NOMO-1 treated with DMSO at 0.1 percent for 48 hours (cell line): ENCODE results near the gene RNF130.
"Not testable (repeated sequence)": the region's sequence is repeated elsewhere in the genome, so short reads cannot be mapped to it uniquely, and the experiment has no call there.

Experiments used
- DNase-seq: peaks from one replicate; lab custom pipeline; 2025; ENCODE audit not compliant: unreplicated experiment; lab: John Stamatoyannopoulos, UW

RNF130 gene

DNA sequence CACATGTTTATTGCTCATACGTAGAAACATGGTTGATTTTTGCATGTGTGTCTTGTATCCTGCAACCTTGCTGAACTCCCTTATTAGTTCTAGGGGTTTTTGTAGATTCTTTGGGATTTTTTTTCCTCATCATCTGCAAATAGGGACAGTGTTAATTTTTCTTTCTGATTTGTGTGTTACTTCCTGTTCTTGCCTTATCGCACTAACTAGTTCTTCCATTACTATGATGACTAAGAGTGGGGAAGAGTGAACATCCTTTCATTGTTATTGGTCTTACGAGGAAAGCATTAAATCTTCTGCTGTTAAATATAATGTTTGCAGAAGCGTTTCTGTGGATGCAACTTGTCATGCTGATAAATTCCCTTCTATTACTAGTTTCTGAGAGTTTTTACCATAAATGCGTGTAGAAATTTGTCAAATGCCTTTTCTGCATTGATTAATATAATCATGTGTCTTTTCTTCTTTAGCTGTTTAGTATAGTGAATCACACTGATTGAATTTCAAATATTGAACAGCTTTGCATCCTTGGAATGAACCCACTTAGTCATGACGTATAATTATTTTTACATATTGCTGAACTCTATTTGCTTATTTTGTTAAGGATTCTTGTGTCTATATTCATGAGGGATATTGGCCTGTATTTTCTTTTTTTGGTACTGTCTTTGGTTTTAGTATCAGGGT is 32.1 kb upstream of the RNF130 start:
- no peak for DNase-seq

GRCh38 chr5:180102636-180103035 is 31.1 kb upstream of the RNF130 start:
- no peak for DNase-seq

DNA sequence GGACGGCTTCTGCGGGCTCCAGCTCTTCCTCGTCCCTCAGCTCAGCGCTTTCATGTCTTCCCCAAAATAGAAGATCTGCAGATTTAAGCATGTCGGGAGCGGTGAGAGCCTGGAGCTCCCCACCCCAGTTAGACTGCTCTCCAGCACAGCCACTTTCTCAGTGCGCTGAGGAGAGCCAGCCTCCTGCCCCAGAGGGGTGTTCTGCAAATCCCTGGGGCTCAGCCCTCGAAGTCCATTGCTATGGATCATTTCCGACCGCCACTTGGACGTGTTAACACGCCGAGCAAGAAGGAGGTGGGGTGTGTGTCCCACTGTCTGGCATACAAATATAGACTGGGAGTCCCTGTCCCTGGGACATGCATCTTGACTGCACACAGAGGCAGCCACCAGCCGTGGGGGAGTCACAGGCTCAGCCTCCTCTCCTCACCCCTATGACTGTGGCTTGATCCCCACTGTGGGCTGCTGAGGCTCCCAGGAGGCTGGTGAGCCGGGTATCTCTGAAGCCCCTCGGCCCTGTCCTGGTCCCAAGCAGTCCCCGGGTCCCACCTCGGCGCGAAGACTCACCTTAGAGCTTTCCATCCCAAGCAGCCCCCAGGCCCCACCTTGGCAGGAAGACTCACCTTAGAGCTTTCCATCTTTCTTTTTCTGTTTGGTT is 30.0 kb upstream of the RNF130 start:
- DNase-seq, result no peak

DNA sequence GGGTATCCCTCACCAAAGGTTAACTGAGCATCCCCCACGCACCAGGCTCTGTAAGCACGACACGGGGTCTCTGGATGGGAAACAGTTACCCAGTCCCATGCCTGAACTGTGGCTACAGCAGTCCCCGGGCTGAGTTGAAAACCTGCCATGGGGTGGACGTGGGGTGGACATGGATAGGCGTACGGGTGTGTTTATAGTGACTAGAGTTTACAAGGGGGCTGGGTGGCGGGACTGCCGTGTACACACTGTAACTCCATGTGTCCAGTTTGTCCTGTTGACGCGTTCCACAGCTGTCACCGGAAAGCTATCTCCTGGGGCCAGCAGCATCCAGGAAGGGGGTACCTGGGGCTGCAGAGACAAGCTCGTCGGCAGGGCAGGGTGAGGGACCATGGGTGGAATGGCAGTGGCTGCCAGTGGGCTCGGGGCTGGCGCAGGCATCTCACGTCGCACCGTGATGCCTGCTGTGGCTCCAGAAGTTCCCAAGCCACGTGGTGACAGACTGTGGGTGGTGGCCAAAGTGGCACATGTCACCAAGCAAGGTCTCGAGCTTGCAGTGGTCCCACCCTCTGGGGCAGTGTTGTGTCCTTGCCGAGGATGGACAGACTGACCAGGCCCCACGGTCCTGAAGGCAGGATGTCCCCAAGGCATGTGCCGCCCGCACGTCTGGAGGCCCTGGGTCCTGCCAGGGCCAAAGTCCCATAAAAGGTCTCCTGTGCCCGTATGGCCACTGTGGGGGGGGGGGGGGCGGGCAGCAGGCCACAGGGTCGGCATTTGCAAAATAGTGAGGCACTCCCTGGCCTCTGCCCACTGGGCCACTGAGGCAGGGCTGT is 29.3 kb upstream of the RNF130 start:
- DNase-seq, result no peak

DNA sequence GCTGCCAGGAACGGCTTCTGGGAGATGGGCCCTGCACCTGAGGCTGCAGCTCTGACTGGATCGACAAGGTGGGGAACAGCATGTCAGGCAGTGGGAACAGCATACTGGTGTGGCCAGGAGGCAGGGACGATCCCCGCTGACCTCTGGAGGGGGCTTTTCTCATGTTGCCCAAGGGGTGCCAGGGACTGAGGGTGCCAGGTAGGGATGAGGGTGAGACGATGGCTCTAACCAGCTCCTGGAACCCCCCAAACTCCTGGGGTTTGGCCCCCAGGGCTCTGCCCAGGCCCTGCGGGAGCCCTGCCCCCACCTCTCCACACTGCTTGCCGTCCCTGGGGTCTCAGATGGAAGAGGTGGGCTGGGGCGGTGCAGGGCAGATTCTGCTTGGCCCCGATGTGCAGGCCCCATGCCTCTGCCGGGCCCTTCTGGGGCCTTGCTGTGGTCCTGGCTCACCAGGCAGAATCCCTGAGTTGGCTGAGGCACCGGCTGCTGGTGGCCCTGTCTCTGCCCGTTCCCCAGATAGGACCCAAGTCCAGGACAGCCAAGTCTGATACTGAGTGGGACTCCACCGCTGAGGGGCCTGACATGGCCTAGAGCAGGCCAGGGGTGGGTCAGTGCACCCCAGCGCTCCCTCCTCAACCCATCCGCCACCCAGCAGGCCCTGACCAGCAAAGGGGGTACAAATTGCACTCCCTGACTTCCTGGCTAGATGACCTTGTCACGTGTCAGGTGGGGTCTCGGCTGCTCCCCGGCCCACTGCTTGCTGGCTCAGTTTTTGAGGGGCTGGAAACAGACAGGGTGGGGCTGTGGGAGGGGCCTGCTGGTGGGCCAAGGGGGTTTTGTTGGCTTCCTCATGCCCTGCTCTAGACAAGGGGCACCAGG is 28.4 kb upstream of the RNF130 start:
- no peak for DNase-seq

DNA sequence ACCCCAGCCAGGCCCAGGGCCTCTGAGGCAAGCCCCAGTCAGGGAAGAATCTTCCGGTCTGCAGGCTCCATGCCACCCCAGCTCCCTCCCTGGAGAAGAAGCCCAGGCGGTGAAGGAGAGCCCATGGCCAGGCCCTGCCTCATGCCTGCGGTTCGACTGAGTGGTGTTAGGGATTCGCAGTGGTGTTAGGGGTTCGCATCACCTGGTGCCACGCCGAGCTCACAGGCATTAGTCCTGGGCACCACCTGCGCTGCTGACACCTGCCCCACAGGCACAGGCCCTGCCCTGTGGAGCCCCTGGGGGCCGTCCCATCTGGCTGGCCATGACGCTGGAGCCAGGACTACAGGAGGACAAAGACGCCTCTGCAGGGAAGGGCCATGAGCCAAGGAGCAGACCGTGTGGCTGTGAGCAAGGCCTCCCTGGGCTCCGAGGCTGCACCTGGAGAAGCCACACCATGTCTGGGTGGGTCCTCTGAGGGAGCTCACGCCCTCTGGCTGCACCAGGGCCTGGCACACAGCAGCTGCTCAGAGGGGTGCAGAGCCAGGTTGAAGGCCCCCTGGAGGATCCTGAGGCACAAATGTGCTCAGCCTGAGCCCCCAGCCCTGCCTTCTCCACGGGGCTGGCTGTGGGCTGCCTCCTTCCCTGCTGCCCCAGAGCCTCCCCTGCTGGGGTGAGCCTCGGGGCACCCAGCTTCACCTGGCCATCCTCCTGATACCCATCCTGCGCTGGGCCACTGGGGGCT is 27.6 kb upstream of the RNF130 start:
- no peak for DNase-seq

DNA sequence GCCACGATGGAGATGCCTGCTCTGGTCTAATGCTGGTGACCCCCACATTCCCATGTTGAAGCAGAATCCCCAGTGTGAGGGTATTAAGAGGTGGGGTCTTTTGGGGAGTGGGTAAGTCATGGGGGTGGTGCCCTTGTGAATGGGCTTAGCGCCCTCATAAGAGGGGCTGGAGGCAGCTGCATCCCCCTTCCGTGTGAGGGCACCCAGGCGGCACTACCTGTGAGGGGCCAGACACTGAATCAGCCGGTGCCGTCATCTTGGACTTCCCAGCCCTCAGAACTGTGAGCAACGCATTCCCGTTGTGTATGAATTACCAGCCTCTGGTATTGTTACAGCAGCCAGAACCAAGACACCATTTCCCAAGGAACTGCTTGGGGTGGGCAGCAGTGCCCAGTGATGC is 27.0 kb upstream of the RNF130 start:
- DNase-seq, result no peak

DNA sequence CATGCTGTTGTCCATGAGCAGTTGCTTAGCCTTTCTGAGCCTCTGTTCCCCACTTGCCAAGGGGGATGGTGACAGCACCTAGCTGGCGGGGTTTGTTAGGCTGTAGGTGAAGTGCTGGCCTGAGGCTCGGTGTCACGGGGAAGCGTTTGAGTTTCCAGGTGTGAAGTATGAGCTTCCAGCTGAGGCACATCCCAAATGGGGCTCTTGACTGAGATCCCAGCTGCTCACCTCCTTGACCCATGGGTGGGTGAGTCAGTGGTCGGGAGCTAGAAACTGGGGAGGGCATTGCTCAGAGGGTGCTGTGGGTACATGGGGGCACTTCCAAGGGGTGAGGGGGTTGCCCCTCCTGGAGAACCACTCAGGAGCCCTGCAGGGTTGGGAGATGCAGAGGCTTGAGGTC is 26.4 kb upstream of the RNF130 start:
- no peak for DNase-seq

DNA sequence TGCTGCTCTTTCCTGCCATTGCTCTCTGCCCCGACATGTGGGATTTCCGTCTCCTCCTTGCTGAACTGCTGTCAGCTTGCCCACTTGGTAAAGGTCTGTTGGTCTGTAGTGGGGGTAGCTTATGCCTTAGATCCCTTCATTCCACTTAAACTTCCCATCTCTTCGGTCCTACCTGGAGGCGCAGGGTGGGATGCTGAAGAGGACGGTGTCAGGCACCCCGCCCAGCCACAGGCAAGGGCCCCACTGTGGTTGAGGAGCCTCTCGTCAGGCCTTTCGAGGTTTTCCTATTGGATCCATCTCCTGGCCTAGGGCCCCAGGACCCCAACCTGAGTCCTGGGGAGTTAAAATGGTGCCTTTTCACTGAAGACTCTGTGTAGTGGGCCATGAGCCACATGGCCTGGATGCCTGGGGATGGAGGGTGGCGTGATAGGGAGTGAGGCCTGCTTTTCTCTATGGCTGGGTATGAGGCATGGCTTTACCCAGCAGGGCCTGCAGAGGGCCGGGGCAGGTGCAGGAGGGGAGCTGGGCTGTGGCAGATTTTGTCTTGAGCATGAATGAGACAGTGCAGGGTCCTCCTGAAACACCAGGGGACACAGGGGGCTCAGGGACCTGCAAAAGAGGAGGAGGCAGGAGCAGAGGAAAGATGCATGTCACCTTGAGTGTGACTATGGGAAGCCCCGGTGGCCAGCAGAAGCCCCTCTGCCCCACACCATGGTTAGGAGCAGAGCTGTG is 25.8 kb upstream of the RNF130 start:
- no peak for DNase-seq

DNA sequence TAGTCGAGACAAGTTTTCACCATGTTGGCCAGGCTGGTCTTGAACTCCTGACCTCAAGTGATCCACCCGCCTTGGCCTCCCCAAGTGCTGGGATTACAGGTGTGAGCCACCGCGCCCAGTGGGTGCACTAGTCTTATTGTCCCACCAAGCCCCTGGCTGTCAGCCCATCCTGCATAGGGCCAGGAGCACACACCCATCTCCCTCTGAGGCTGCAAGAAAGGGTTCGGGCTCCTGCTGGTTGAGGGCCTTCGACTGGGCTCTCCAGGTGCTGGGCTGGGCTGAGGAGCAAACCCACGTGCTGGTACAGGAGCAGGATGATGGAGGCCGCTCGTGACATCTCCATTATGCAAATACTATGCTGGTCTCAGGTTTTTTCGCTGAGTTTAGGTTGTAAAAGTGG is 25.1 kb upstream of the RNF130 start:
- no peak for DNase-seq

GRCh38 chr5:180095545-180095944 is 24.0 kb upstream of the RNF130 start:
- DNase-seq, result no peak

DNA sequence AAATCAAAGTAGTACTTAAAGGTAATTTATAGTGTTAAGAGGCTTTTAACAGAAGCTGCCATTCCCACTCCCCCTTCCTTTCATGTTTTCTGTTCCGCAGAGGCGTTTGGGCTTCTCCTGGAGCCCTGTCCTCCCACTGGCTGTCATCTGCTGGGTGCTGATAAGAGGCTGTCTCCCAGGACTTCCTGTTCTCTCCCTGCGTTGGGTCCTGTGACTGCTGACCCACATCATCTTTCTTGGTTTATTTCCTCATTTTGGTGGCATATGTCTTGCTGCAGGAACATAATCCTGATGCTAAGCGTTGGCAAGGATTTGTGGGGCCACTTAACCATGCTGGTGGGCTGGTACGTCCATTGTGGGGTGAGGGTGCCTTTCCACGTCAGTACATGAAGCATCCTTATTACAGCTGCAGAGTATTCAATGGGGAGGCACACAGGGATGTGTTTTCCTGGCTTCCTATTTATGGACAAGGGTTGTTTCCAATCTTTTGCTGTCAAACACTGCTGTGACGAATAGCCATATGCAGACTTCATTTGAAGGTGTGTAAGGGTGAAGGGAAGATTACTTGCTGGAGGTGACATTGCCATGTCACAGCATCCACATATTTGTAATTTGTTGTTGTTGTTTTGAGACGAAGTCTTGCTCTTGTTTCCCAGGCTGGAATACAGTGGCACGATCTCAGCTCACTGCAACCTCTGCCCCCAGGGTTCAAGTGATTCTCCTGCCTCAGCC is 22.3 kb upstream of the RNF130 start:
- peak; percentile 38 for DNase-seq

GRCh38 chr5:180093241-180093640 is 21.7 kb upstream of the RNF130 start:
- DNase-seq, result no peak

DNA sequence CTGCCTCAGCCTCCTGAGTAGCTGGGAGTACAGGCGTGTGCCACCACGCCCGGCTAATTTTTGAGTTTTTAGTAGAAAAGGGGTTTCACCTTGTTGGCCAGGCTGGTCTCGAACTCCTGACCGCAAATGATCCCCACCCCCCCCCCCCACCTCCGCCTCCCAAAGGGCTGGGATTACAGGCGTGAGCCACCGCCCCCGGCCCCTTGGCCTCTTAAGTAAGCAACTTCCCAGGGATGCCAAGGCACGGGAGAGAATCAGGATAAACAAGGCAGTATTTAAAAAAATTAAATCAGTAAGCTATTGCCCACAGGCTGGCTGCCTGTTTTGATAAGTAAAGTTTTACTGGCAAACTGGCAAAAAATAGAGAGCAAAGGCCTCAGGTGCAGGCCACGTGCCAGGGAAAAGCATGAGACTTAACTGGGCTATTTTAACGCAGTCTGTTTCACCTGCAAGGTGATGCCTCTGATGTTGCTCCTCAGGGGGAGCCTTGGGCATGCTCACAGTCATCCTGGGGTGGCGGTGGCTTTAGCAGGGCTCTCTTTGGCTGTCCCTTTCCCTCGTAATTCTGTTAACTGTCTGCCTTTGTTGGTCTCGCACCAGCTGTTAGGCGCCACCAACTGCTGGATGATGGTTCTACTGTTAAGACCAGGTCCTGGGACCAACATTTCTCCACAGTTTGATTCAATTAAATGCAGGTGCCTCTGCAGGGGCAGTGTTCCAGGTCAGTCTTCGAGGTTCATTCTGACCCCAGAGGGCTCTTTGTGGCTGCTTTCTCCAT is 19.4 kb upstream of the RNF130 start:
- peak; percentile 35 for DNase-seq

DNA sequence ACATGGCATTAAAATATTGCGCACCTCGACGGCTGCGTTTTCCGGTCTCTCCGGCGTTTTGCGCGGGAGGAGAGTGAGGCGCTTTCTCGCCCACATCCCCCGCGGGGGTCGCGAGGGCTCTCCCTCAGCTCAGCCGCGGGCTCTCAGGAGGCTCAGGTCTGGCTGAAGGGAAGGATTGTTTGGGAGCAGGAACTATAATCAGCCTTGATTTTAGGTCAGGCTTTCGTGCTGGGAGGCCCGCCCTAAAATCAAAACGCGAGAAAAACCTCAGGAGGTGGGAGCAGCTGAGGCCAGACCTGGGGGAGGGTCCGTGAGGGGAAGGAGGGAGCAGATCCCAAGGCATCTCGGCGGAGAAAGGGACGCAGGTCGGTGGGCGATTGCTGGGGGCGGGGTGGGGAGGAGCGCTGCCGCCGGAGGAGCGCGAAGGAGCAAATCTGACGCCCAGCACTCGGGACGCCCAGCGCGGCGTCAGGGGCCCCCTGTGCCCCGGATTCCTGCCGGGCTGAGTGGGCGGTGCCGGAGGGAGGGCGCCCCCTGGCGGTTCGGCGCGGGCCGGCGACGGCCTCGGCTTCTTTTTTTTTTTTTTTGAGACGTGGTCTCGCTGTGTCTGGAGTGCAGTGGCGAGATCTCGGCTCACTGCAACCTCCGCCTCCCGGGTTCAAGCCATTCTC is 18.7 kb upstream of the RNF130 start:
- DNase-seq, result peak; percentile 61

- not testable (repeated sequence) for DNase-seq
Observed at GRCh38 chr5:180089628-180090027, 18.1 kb upstream of the RNF130 start.

DNA sequence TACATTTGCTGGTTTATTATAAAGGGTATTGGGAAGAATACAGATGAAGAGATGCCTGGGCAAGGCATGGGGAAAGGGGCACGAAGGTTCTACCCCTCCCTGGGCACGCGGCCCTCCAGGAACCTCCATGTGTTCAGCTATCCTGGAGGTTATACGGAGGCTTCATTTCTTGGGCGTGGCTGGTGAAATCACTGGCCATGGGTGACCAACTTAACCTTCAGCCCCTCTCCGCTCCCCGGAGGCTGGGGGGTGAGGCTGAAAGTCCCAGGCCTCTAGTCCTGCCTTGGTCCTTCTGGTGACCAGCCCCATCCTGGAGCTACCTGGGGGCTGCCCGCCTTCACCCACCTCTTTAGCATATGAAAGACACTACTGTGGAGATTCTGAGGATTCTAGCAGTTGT is 17.0 kb upstream of the RNF130 start:
- no peak for DNase-seq
